ENCODE data around the gene CLPX.

GRCh38 chr15:65226221-65226620 lies 41.1 kb upstream of the CLPX start:
- TF ChIP-seq, protein P1, sequence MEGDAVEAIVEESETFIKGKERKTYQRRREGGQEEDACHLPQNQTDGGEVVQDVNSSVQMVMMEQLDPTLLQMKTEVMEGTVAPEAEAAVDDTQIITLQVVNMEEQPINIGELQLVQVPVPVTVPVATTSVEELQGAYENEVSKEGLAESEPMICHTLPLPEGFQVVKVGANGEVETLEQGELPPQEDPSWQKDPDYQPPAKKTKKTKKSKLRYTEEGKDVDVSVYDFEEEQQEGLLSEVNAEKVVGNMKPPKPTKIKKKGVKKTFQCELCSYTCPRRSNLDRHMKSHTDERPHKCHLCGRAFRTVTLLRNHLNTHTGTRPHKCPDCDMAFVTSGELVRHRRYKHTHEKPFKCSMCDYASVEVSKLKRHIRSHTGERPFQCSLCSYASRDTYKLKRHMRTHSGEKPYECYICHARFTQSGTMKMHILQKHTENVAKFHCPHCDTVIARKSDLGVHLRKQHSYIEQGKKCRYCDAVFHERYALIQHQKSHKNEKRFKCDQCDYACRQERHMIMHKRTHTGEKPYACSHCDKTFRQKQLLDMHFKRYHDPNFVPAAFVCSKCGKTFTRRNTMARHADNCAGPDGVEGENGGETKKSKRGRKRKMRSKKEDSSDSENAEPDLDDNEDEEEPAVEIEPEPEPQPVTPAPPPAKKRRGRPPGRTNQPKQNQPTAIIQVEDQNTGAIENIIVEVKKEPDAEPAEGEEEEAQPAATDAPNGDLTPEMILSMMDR (IDR thresholded peaks at IDR 0.05): no peak
- TF ChIP-seq POLR2A (IDR thresholded peaks at IDR 0.05): no peak

Measured in right lobe of liver (tissue), 4 donors.